Upper lobe of left lung (tissue), 6 donors: ENCODE data around the gene ADGRG3. TPM values are rescaled to one million over a fixed set of nuclear protein-coding genes. Genes with fewer than 3 reads are reported as not detected.
A peak's percentile ranks its signal among the peaks of the same experiment; 100 is the strongest.

Experiments
- ATAC-seq, 2 donors: fragments of 200-7000 bp; cut with Tn5 transposase; one replicate each; pipeline ENCODE4 v1.9.1; 2022; ENCODE audit warnings: mild to moderate bottlenecking in 2 of 2, moderate library complexity in 2 of 2; ENCODE audit not compliant: low FRiP score in 2 of 2
- DNase-seq, 2 donors: peaks; one replicate each; pipeline ENCODE4 v3.0.0-alpha.2; 2019 to 2020
- H3K27ac ChIP-seq, 4 donors: fragments of 200-600 bp; sonication (generic); one replicate each; pipeline ENCODE4 v1.5.1; 2016 to 2019
- H3K27me3 ChIP-seq, 4 donors: fragments of 200-600 bp; sonication (generic); one replicate each; pipeline ENCODE4 v1.5.1; 2017 to 2019
- H3K36me3 ChIP-seq, 4 donors: fragments of 200-600 bp; sonication (generic); one replicate each; pipeline ENCODE4 v1.5.1; 2016 to 2019
- H3K4me1 ChIP-seq, 4 donors: fragments of 200-600 bp; sonication (generic); one replicate each; pipeline ENCODE4 v1.5.1; 2018 to 2019
- H3K4me3 ChIP-seq, 4 donors: fragments of 200-600 bp; sonication (generic); one replicate each; pipeline ENCODE4 v1.5.1; 2017 to 2019; ENCODE audit warnings: mild to moderate bottlenecking in 2 of 4, moderate library complexity in 1 of 4
- H3K9me3 ChIP-seq, 4 donors: fragments of 200-600 bp; sonication (generic); one replicate each; pipeline ENCODE4 v1.5.1; 2018 to 2019
- CTCF ChIP-seq, 6 experiments: fragments of 450-650 bp in 4 of 6; fragments of 200-600 bp in 2 of 6; sonication (generic) in 2 of 6; IDR thresholded peaks; one replicate each; pipeline ENCODE4 v1.5.1; 2016 to 2019; ENCODE audit warnings: antibody characterized with exemption in 6 of 6
- EP300 ChIP-seq, 4 donors: sonication (generic); formaldehyde crosslinking; IDR thresholded peaks; one replicate each; pipeline ENCODE4 v1.5.1; 2017; ENCODE audit warnings: antibody characterized with exemption in 4 of 4, control low read depth in 2 of 4
- POLR2A ChIP-seq, 4 donors: fragments of 450-650 bp; IDR thresholded peaks; one replicate each; pipeline ENCODE4 v1.5.1; 2016 to 2017; ENCODE audit warnings: antibody characterized with exemption in 4 of 4, mild to moderate bottlenecking in 2 of 4
- POLR2AphosphoS5 ChIP-seq, 2 donors: sonication (generic); formaldehyde crosslinking; IDR thresholded peaks; one replicate each; pipeline ENCODE4 v1.5.1; 2017; ENCODE audit warnings: antibody characterized with exemption in 2 of 2
- WGBS, 2 donors: methylation state at CpG; one replicate each; pipeline ENCODE4 v1.1.5; 2017 to 2018; 5-methylcytosine and 5-hydroxymethylcytosine counted together
- total RNA-seq, 6 donors: library from RNA; depleted of rRNA in 4 of 6; stranded (reverse); fragments of >200 nt in 4 of 6; gene quantifications; one replicate each; pipeline versions ENCODE4 v1.1.0 to v1.2.1, GENCODE V29; 2016 to 2021
- donor health status: DM: no; HTN: no; CAD: no; lungs with moderate emphysema.
- donor health status: DM: no; HTN: yes; CAD: no; lungs with severe emphysema.

The ADGRG3 gene
- total RNA-seq, 6 donors from 2014 or later = 3.1 to 17.2 (median 8.4) TPM

- H3K9me3 ChIP-seq = no peaks in the 10 kb centered on the region
- no peak for DNase-seq
- peaks cover 39 to 55% (median 51%) of the 10 kb centered on the region in 4 donors for H3K4me1 ChIP-seq
- H3K36me3 ChIP-seq = peaks cover 0 to 32% (median 11%) of the 10 kb centered on the region in 4 donors
- H3K27me3 ChIP-seq = no peaks in the 10 kb centered on the region
- 60 to 75% methylated on average over 2 to 14 of the region's 14 CpGs for WGBS, 2 donors
- no peak for TF ChIP-seq CTCF (IDR thresholded peaks at IDR 0.05)
- peak in 1 of 2 donors; percentile 1 for TF ChIP-seq POLR2AphosphoS5 (IDR thresholded peaks at IDR 0.05)
- ATAC-seq = no peak
- peak overlapping the region in 1 of 4 donors; percentile 10 for H3K4me3 ChIP-seq
- peak overlapping the region; percentile 78 to 86 (median 80) for H3K27ac ChIP-seq
These were observed 21.6 kb upstream of the ADGRG3 start for GRCh38 chr16:57646388-57647039.

- TF ChIP-seq CTCF (IDR thresholded peaks at IDR 0.05) (no peak), POLR2A (IDR thresholded peaks at IDR 0.05) (no peak), EP300 (IDR thresholded peaks at IDR 0.05) (no peak), POLR2AphosphoS5 (IDR thresholded peaks at IDR 0.05) (no peak)
- no peak for ATAC-seq
- H3K4me3 ChIP-seq = peak overlapping the region in 1 of 4 donors; percentile 10
- H3K4me1 ChIP-seq = peaks cover 39 to 55% (median 49%) of the 10 kb centered on the region in 4 donors
- peak overlapping the region; percentile 78 to 86 (median 80) for H3K27ac ChIP-seq
- no peak for DNase-seq
- H3K36me3 ChIP-seq = peaks cover 0 to 40% (median 15%) of the 10 kb centered on the region in 4 donors
- WGBS, 2 donors = 60 to 63% methylated on average over 9 to 10 of the region's 10 CpGs
- H3K27me3 ChIP-seq = no peaks in the 10 kb centered on the region
- H3K9me3 ChIP-seq = no peaks in the 10 kb centered on the region
These were observed 20.8 kb upstream of the ADGRG3 start for GRCh38 chr16:57647136-57647875.

GRCh38 chr16:57648125-57648524 lies 20.0 kb upstream of the ADGRG3 start:
- ATAC-seq = no peak
- H3K27me3 ChIP-seq = no peaks in the 10 kb centered on the region
- H3K36me3 ChIP-seq = peaks cover 0 to 42% (median 19%) of the 10 kb centered on the region in 4 donors
- H3K9me3 ChIP-seq = no peaks in the 10 kb centered on the region
- TF ChIP-seq EP300 (IDR thresholded peaks at IDR 0.05) (no peak), POLR2AphosphoS5 (IDR thresholded peaks at IDR 0.05) (no peak), CTCF (IDR thresholded peaks at IDR 0.05) (no peak), POLR2A (IDR thresholded peaks at IDR 0.05) (no peak)
- 62 to 66% methylated on average over 5 of the region's 5 CpGs for WGBS, 2 donors
- no peak overlapping the region for H3K4me3 ChIP-seq
- H3K27ac ChIP-seq = peak overlapping the region; percentile 78 to 86 (median 80)
- no peak for DNase-seq
- H3K4me1 ChIP-seq = peaks cover 33 to 50% (median 41%) of the 10 kb centered on the region in 4 donors

GRCh38 chr16:57648581-57649442 lies 19.3 kb upstream of the ADGRG3 start:
- Histone ChIP-seq H3K36me3 (peaks cover 0 to 45% (median 20%) of the 10 kb centered on the region in 4 donors), H3K27me3 (no peaks in the 10 kb centered on the region), H3K9me3 (no peaks in the 10 kb centered on the region), H3K27ac (peak overlapping the region; percentile 16 to 86 (median 80)), H3K4me3 (no peak overlapping the region), H3K4me1 (peaks cover 26 to 44% (median 35%) of the 10 kb centered on the region in 4 donors)
- WGBS, 2 donors = 44 to 91% methylated on average over 9 to 18 of the region's 18 CpGs
- ATAC-seq (peak; percentile 86 to 91), DNase-seq (peak in 1 of 2 donors; percentile 90)
- peak in 1 of 2 donors; percentile 42 for TF ChIP-seq POLR2AphosphoS5 (IDR thresholded peaks at IDR 0.05)
- TF ChIP-seq POLR2A (IDR thresholded peaks at IDR 0.05) = no peak
- no peak for TF ChIP-seq EP300 (IDR thresholded peaks at IDR 0.05)
- TF ChIP-seq CTCF (IDR thresholded peaks at IDR 0.05) = peak; percentile 99 to 100 (median 100)
